ENCODE results near the gene MYCBP.

DNA sequence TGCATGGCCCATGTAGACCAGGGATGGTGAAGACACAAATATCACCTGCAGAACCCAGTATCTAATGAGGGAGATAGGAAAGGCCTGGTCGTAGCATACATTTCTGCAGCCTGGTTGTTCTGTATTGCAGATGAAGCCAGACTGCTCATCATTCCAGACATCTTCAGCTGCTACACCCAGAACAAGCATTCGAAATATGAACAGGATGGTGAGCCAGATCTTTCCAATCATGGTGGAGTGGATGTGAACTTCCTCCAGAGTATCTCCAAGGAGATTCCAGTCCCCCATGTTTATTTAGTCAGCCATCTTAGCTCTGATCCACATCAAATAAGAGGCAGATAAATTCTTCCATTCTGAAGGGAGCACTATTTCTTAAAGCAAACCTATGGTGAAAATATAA lies 2.7 kb upstream of the MYCBP start:
- TF ChIP-seq, protein P1, sequence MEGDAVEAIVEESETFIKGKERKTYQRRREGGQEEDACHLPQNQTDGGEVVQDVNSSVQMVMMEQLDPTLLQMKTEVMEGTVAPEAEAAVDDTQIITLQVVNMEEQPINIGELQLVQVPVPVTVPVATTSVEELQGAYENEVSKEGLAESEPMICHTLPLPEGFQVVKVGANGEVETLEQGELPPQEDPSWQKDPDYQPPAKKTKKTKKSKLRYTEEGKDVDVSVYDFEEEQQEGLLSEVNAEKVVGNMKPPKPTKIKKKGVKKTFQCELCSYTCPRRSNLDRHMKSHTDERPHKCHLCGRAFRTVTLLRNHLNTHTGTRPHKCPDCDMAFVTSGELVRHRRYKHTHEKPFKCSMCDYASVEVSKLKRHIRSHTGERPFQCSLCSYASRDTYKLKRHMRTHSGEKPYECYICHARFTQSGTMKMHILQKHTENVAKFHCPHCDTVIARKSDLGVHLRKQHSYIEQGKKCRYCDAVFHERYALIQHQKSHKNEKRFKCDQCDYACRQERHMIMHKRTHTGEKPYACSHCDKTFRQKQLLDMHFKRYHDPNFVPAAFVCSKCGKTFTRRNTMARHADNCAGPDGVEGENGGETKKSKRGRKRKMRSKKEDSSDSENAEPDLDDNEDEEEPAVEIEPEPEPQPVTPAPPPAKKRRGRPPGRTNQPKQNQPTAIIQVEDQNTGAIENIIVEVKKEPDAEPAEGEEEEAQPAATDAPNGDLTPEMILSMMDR (IDR thresholded peaks at IDR 0.05; ENCODE audit: control extremely low read depth in 1 of 3, insufficient read depth in 1 of 3, low read depth in 1 of 3, low read length in 3 of 3): no peak
- TF ChIP-seq FOSL1 (IDR thresholded peaks at IDR 0.05; ENCODE audit: insufficient read depth, low read depth, low read length) (no peak), GABPA (IDR thresholded peaks at IDR 0.05; ENCODE audit: borderline replicate concordance, insufficient read depth, low read length) (no peak), POLR2A (IDR thresholded peaks at IDR 0.05; ENCODE audit: control extremely low read depth in 1 of 2, low read depth in 2 of 2, low read length in 2 of 2) (no peak), EP300 (IDR thresholded peaks at IDR 0.05; ENCODE audit: borderline replicate concordance in 1 of 2, low read depth in 2 of 2, low read length in 2 of 2) (no peak), SP1 (IDR thresholded peaks at IDR 0.05; ENCODE audit: low read depth, low read length) (no peak), HDAC2 (IDR thresholded peaks at IDR 0.05; ENCODE audit: borderline replicate concordance in 1 of 2, low read depth in 2 of 2, low read length in 2 of 2) (no peak), POLR2AphosphoS5 (IDR thresholded peaks at IDR 0.05; ENCODE audit: low read depth, low read length) (no peak), EZH2 (IDR thresholded peaks at IDR 0.05; ENCODE audit: low read depth, low read length, severe bottlenecking) (no peak)
- TF ChIP-seq, protein P2, sequence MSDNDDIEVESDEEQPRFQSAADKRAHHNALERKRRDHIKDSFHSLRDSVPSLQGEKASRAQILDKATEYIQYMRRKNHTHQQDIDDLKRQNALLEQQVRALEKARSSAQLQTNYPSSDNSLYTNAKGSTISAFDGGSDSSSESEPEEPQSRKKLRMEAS (IDR thresholded peaks at IDR 0.05): no peak
- TF ChIP-seq, protein P3, sequence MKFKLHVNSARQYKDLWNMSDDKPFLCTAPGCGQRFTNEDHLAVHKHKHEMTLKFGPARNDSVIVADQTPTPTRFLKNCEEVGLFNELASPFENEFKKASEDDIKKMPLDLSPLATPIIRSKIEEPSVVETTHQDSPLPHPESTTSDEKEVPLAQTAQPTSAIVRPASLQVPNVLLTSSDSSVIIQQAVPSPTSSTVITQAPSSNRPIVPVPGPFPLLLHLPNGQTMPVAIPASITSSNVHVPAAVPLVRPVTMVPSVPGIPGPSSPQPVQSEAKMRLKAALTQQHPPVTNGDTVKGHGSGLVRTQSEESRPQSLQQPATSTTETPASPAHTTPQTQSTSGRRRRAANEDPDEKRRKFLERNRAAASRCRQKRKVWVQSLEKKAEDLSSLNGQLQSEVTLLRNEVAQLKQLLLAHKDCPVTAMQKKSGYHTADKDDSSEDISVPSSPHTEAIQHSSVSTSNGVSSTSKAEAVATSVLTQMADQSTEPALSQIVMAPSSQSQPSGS (IDR thresholded peaks at IDR 0.05; ENCODE audit: low read length): no peak
